NOMO-1 treated with dmso at 0.1 percent for 144 hours (cell line): ENCODE measurements around the gene CNOT4.
"Not testable (repeated sequence)": the region's sequence is repeated elsewhere in the genome, so short reads cannot be mapped to it uniquely, and the experiment has no call there.

Experiments used
- DNase-seq: peaks from one replicate; lab custom pipeline; 2025; ENCODE audit not compliant: unreplicated experiment; lab: John Stamatoyannopoulos, UW

The CNOT4 gene

GRCh38 chr7:135366843-135367508 lies 142.9 kb downstream of the CNOT4 start:
- DNase-seq, result no peak

GRCh38 chr7:135365721-135366120 lies 144.2 kb downstream of the CNOT4 start:
- DNase-seq, result no peak

GRCh38 chr7:135364206-135364605 lies 145.7 kb downstream of the CNOT4 start:
- DNase-seq, result no peak

- no peak for DNase-seq
These were observed 147.0 kb downstream of the CNOT4 start for GRCh38 chr7:135362871-135363270.

GRCh38 chr7:135361788-135362187 lies 148.1 kb downstream of the CNOT4 start:
- no peak for DNase-seq

GRCh38 chr7:135359615-135360014 lies 150.3 kb downstream of the CNOT4 start:
- no peak for DNase-seq

- no peak for DNase-seq
These were observed 154.4 kb downstream of the CNOT4 start for GRCh38 chr7:135355377-135356048.

GRCh38 chr7:135353832-135354231 lies 156.1 kb downstream of the CNOT4 start:
- DNase-seq, result no peak

GRCh38 chr7:135352285-135352684 lies 157.6 kb downstream of the CNOT4 start:
- no peak for DNase-seq

- DNase-seq, result not testable (repeated sequence)
These were observed 158.8 kb downstream of the CNOT4 start for GRCh38 chr7:135351070-135351469.

- no peak for DNase-seq
These were observed 160.2 kb downstream of the CNOT4 start for GRCh38 chr7:135349746-135350145.

GRCh38 chr7:135348493-135348892 lies 161.4 kb downstream of the CNOT4 start:
- no peak for DNase-seq

GRCh38 chr7:135343361-135343760 lies 166.5 kb downstream of the CNOT4 start:
- no peak for DNase-seq

- no peak for DNase-seq
These were observed 167.0 kb downstream of the CNOT4 start for GRCh38 chr7:135342887-135343286.

GRCh38 chr7:135341049-135341448 lies 168.9 kb downstream of the CNOT4 start:
- no peak for DNase-seq

- no peak for DNase-seq
These were observed 171.8 kb downstream of the CNOT4 start for GRCh38 chr7:135337977-135338550.

- no peak for DNase-seq
These were observed 172.4 kb downstream of the CNOT4 start for GRCh38 chr7:135337506-135337905.

- DNase-seq, result no peak
These were observed 174.2 kb downstream of the CNOT4 start for GRCh38 chr7:135335628-135336139.

GRCh38 chr7:135334830-135335543 lies 174.9 kb downstream of the CNOT4 start:
- DNase-seq, result no peak

- no peak for DNase-seq
These were observed 176.0 kb downstream of the CNOT4 start for GRCh38 chr7:135333946-135334345.

- DNase-seq, result no peak
These were observed 176.7 kb downstream of the CNOT4 start for GRCh38 chr7:135333200-135333599.

GRCh38 chr7:135330088-135330487 lies 179.8 kb downstream of the CNOT4 start:
- DNase-seq, result no peak
